Astrocyte (in vitro differentiated cells and primary cell): ENCODE results near the gene MPHOSPH9.

ENCODE experiments used
- CTCF ChIP-seq: IDR thresholded peaks from 2 replicates; pipeline ENCODE4 v1.5.1; 2011; ENCODE audit warnings: low read depth, mild to moderate bottlenecking, inconsistent platforms, low read length, moderate library complexity; ENCODE audit not compliant: insufficient read depth
- EZH2 ChIP-seq: IDR thresholded peaks from 2 replicates; pipeline ENCODE4 v1.6.1; 2012; ENCODE audit warnings: mild to moderate bottlenecking, low read length, inconsistent platforms; ENCODE audit not compliant: insufficient read depth

GRCh38 chr12:123129621-123130020 lies 103.3 kb downstream of the MPHOSPH9 start:
- TF ChIP-seq CTCF, result no peak
- no peak for TF ChIP-seq EZH2
